SK-N-SH (cell line): ENCODE data around the gene SCGN. TPM values are rescaled to one million over a fixed set of nuclear protein-coding genes. Genes with fewer than 3 reads are reported as not detected.

Experiments
- CTCF ChIA-PET: fragments of 300-600, 350-600 bp; formaldehyde crosslinking; extraction: SDS; loops from one replicate; lab custom pipeline; 2021; lab: Yijun Ruan, JAX
- POLR2A ChIA-PET: fragments of 350-600 bp; sonication (Branson Sonifier 250); formaldehyde crosslinking; extraction: SDS; loops from one replicate; lab custom pipeline; 2020; ENCODE audit warnings: antibody characterized with exemption, inconsistent platforms; lab: Yijun Ruan, JAX
- DNase-seq: peaks from one replicate; pipeline ENCODE4 v3.0.0; 2012
- H2AFZ ChIP-seq: fragments of 200-600 bp; sonication (generic); 2 replicates; pipeline ENCODE4 v1.8.1; 2016; ENCODE audit warnings: antibody characterized with exemption, mild to moderate bottlenecking, low read depth
- H3F3A ChIP-seq: fragments of 200-600 bp; sonication (generic); replicated peaks from 2 replicates; pipeline ENCODE3; 2016; ENCODE audit warnings: antibody characterized with exemption, mild to moderate bottlenecking; ENCODE audit not compliant: insufficient read depth
- H3K27ac ChIP-seq, 2 experiments: fragments of 200-500 bp in 1 of 2; fragments of 200-600 bp in 1 of 2; sonication (Bioruptor generic) in 1 of 2; sonication (generic), shearing (Covaris generic) in 1 of 2; 2 replicates each; pipeline versions ENCODE4 v1.5.1 to v1.6.1; 2014 to 2016; ENCODE audit warnings: low read depth in 2 of 2, inconsistent platforms in 1 of 2, low read length in 1 of 2, mild to moderate bottlenecking in 1 of 2, mixed read lengths in 1 of 2
- H3K27me3 ChIP-seq: fragments of 200-600 bp; sonication (generic), shearing (Covaris generic); 2 replicates; pipeline ENCODE4 v1.6.1; 2016; ENCODE audit warnings: mixed run types; ENCODE audit not compliant: insufficient read depth
- H3K36me3 ChIP-seq, 2 experiments: fragments of 200-500 bp in 1 of 2; fragments of 200-600 bp in 1 of 2; sonication (Bioruptor generic) in 1 of 2; sonication (generic) in 1 of 2; replicated peaks in 1 of 2; 2 replicates each; pipeline versions ENCODE3 to v1.5.1; 2014 to 2016; ENCODE audit warnings: low read length in 1 of 2, mild to moderate bottlenecking in 1 of 2; ENCODE audit not compliant: insufficient read depth in 2 of 2, control insufficient read depth in 1 of 2
- H3K4me1 ChIP-seq, 2 experiments: fragments of 200-500 bp in 1 of 2; fragments of 200-600 bp in 1 of 2; sonication (Bioruptor generic) in 1 of 2; sonication (generic), shearing (Covaris generic) in 1 of 2; 2 replicates each; pipeline versions ENCODE4 v1.5.1 to v1.6.1; 2014 to 2016; ENCODE audit warnings: low read depth in 1 of 2, low read length in 1 of 2, mixed run types in 1 of 2; ENCODE audit not compliant: insufficient read depth in 2 of 2, control insufficient read depth in 1 of 2
- H3K4me2 ChIP-seq: fragments of 200-600 bp; sonication (generic), shearing (Covaris generic); 2 replicates; pipeline ENCODE4 v1.6.1; 2017; ENCODE audit warnings: mixed run types
- H3K4me3 ChIP-seq, 2 experiments: fragments of 200-500 bp in 1 of 2; fragments of 200-600 bp in 1 of 2; sonication (Bioruptor generic) in 1 of 2; sonication (generic), shearing (Covaris generic) in 1 of 2; 2 replicates each; pipeline versions ENCODE4 v1.5.1 to v1.8.1; 2014 to 2016; ENCODE audit warnings: low read depth in 2 of 2, inconsistent platforms in 1 of 2, low read length in 1 of 2, mild to moderate bottlenecking in 1 of 2, mixed read lengths in 1 of 2, moderate library complexity in 1 of 2
- H3K79me2 ChIP-seq: fragments of 200-600 bp; sonication (generic); 2 replicates; pipeline ENCODE4 v1.8.1; 2017; ENCODE audit warnings: mild to moderate bottlenecking; ENCODE audit not compliant: insufficient read depth
- H3K9ac ChIP-seq: fragments of 200-600 bp; sonication (generic); 2 replicates; pipeline ENCODE4 v1.6.1; 2017; ENCODE audit warnings: mixed run types
- H3K9me2 ChIP-seq: fragments of 200-600 bp; sonication (generic); 2 replicates; pipeline ENCODE4 v1.6.1; 2017; ENCODE audit warnings: mixed run types
- H3K9me3 ChIP-seq: fragments of 200-600 bp; sonication (generic); 2 replicates; pipeline ENCODE4 v1.6.1; 2017; ENCODE audit warnings: mixed run types, mild to moderate bottlenecking, moderate library complexity
- H4K20me1 ChIP-seq: fragments of 200-600 bp; sonication (generic); 2 replicates; pipeline ENCODE4 v1.6.1; 2017; ENCODE audit warnings: mild to moderate bottlenecking, mixed run types; ENCODE audit not compliant: insufficient read depth
- EP300 ChIP-seq, 2 experiments: IDR thresholded peaks; 2 replicates each; pipeline versions ENCODE4 v1.4.0 to v1.6.1; 2012; ENCODE audit warnings: borderline replicate concordance in 1 of 2, low read depth in 1 of 2, low read length in 1 of 2
- FOSL2 ChIP-seq: IDR thresholded peaks from 2 replicates; pipeline ENCODE4 v1.4.0; 2012; ENCODE audit warnings: low read depth, mild to moderate bottlenecking, moderate library complexity, borderline replicate concordance
- FOXM1 ChIP-seq: IDR thresholded peaks from 2 replicates; pipeline ENCODE4 v1.4.0; 2012; ENCODE audit warnings: low read depth, mild to moderate bottlenecking
- GATA2 ChIP-seq: sonication (generic); formaldehyde crosslinking; IDR thresholded peaks from 2 replicates; pipeline ENCODE4 v1.5.0; 2020; ENCODE audit warnings: mild to moderate bottlenecking, missing genetic modification reagents
- MEF2A ChIP-seq: IDR thresholded peaks from 2 replicates; pipeline ENCODE4 v1.4.0; 2012; ENCODE audit warnings: low read depth, borderline replicate concordance
- NFIC ChIP-seq: IDR thresholded peaks from 2 replicates; pipeline ENCODE4 v1.4.0; 2012; ENCODE audit warnings: borderline replicate concordance
- RCOR1 ChIP-seq: fragments of 150-350 bp; IDR thresholded peaks from 2 replicates; pipeline ENCODE4 v1.6.1; 2017; ENCODE audit warnings: antibody characterized with exemption, low read length
- REST ChIP-seq: IDR thresholded peaks from 2 replicates; pipeline ENCODE4 v1.6.1; 2012; ENCODE audit warnings: mild to moderate bottlenecking, low read depth, low read length, moderate library complexity
- RFX5 ChIP-seq: IDR thresholded peaks from 2 replicates; pipeline ENCODE4 v1.6.1; 2012; ENCODE audit warnings: mild to moderate bottlenecking, improper control_type of control experiment, low read length
- RXRA ChIP-seq: IDR thresholded peaks from 2 replicates; pipeline ENCODE4 v1.4.0; 2012; ENCODE audit warnings: low read depth, mild to moderate bottlenecking, borderline replicate concordance
- SMC3 ChIP-seq: IDR thresholded peaks from 2 replicates; pipeline ENCODE4 v1.6.1; 2012; ENCODE audit warnings: low read depth, low read length, improper control_type of control experiment
- USF2 ChIP-seq: fragments of 150-350 bp; IDR thresholded peaks from 2 replicates; pipeline ENCODE4 v1.6.1; 2017; ENCODE audit warnings: antibody characterized with exemption, low read length, low read depth, borderline replicate concordance
- WGBS: methylation state at CpG from one replicate; pipeline ENCODE4 v1.1.6; 2017; ENCODE audit warnings: low lambda C conversion rate; 5-methylcytosine and 5-hydroxymethylcytosine counted together
- polyA plus RNA-seq, 3 experiments: library from polyadenylated mRNA; depleted of rRNA; stranded (reverse); fragments of >200 nt; gene quantifications; 2 replicates each; pipeline ENCODE4 v1.2.3, GENCODE V29; 2012
- TF ChIP-seq, protein P1 (sequence below): IDR thresholded peaks from 2 replicates; pipeline ENCODE4 v1.4.0; 2012; ENCODE audit warnings: low read depth

Gene SCGN
- polyA plus RNA-seq, 1 of the 3 experiments (the other 2 are of a cell fraction): not detected

DNA sequence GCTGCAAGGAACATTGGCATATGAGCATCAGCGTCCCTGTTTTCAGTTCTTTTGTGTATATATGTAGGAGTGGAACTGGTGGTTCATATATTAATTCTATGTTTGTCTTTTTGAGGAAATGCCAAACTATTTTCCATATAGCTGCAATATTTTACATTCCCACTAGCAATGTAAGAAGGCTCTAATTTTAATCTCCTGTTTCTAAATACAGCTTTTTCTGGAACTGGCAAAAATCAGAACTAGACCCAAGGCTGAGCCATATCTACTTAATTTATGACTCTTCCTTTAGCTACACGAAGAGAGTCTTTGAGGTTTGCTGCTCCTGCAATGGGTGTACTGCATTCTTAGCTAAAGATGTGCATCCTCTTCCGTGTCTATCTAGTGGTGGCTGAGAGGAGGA, 52.0 kb downstream of the SCGN start:
- 12% methylated on average over 3 of the region's 3 CpGs for WGBS
- H3K36me3 ChIP-seq: no peaks in the 10 kb centered on the region
- H2AFZ ChIP-seq: no peak overlapping the region
- H3K4me2 ChIP-seq: no peak overlapping the region
- H3K9me2 ChIP-seq: no peaks in the 10 kb centered on the region
- H3F3A ChIP-seq: no peaks in the 10 kb centered on the region
- no peak for DNase-seq
- H3K4me1 ChIP-seq: peaks cover 0 to 4% of the 10 kb centered on the region in 2 experiments; a peak in 1 of 4 replicates
- no peaks in the 10 kb centered on the region for H3K27me3 ChIP-seq
- TF ChIP-seq, protein P1, sequence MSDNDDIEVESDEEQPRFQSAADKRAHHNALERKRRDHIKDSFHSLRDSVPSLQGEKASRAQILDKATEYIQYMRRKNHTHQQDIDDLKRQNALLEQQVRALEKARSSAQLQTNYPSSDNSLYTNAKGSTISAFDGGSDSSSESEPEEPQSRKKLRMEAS: no peak
- no peak for TF ChIP-seq REST
- no peak for TF ChIP-seq RCOR1
- no peak for TF ChIP-seq RXRA
- no peak for TF ChIP-seq FOSL2
- TF ChIP-seq USF2: no peak
- TF ChIP-seq SMC3: no peak
- TF ChIP-seq FOXM1: no peak
- H3K9me3 ChIP-seq: no peaks in the 10 kb centered on the region
- no peak overlapping the region for H3K9ac ChIP-seq
- POLR2A ChIA-PET: no interaction called here
- H3K27ac ChIP-seq: no peak overlapping the region
- no peaks in the 10 kb centered on the region for H4K20me1 ChIP-seq
- no peaks in the 10 kb centered on the region for H3K79me2 ChIP-seq
- no peak overlapping the region for H3K4me3 ChIP-seq
- CTCF ChIA-PET: interaction anchor here (0.5 to 2.4 kb wide), 5 partner anchors 10 to 197 kb away, joined by 3 to 10 read pairs (median 4); no protein-coding TSS in a partner anchor

DNA sequence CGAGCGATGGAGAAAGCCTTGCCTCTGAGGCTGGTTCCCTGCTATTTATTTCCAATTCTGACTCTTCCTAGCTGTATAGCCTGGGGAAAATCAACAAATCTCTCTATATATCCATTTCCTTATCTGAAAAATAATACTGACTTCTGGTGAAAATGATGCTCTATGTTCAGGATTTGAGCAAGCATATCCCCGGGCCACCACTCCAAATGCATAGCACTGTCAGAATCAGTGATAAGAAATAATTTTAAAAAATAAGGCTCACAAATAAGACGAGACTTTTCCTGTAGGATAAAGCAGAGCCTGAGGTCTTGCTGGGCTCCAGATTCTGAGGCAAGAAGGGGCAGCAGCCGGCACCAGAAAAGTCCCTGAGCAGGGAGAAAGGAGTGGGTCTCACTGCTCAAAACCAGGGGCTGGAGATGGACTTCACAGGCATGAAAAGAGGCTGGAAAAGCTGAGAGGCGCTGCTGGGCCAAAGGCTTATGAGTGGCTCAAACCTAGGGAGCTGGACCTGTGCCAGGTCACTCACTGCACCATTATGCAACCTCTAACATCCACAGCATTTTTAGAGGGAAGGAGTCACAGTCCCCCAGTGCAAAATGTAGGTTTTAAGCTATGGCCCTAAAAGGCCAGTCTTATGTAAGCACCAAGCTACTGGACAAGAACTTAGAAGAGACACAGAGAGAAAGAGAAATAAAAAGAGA, 54.4 kb downstream of the SCGN start:
- no peaks in the 10 kb centered on the region for H3K27me3 ChIP-seq
- H3K9ac ChIP-seq: no peak overlapping the region
- no peaks in the 10 kb centered on the region for H3K36me3 ChIP-seq
- H3K9me2 ChIP-seq: no peaks in the 10 kb centered on the region
- no peak overlapping the region for H3K4me3 ChIP-seq
- ChIA-PET POLR2A (no interaction called here), CTCF (interaction anchor here (0.5 to 2.4 kb wide), 4 partner anchors 12 to 630 kb away, joined by 3 to 10 read pairs (median 4); no protein-coding TSS in a partner anchor)
- no peaks in the 10 kb centered on the region for H4K20me1 ChIP-seq
- H2AFZ ChIP-seq: no peak overlapping the region
- no peaks in the 10 kb centered on the region for H3K9me3 ChIP-seq
- TF ChIP-seq MEF2A (no peak), EP300 (IDR thresholded peaks at IDR 0.05; ENCODE audit: borderline replicate concordance in 1 of 2, low read depth in 1 of 2, low read length in 1 of 2) (0 out of 4 replicates have a peak, but pooled peaks of 1 of the 2 experiments have one; percentile 13), NFIC (peak; percentile 16; the same call in 1 of the 2 replicates), GATA2 (CRISPR knock-in tag) (peak; percentile 61), RFX5 (no peak)
- DNase-seq: peak; percentile 49
- H3K27ac ChIP-seq: no peak overlapping the region
- H3F3A ChIP-seq: no peaks in the 10 kb centered on the region
- no peaks in the 10 kb centered on the region for H3K79me2 ChIP-seq
- H3K4me1 ChIP-seq: peaks cover 0 to 4% of the 10 kb centered on the region in 2 experiments; a peak in 1 of 4 replicates
- 13% methylated on average over 6 of the region's 6 CpGs for WGBS
- no peak overlapping the region for H3K4me2 ChIP-seq
